SK-N-SH treated with all-trans-retinoic acid at 6 μM for 48 hours (cell line): Measurements from ENCODE around the gene HAUS6.

Experiments
- ATAC-seq: fragments of 200-7000 bp; cut with Tn5 transposase; 3 replicates; pipeline ENCODE4 v1.9.1; 2020; ENCODE audit warnings: mild to moderate bottlenecking, moderate library complexity
- BACH2 ChIP-seq: fragments of 250-450 bp; sonication (Bioruptor Pico); IDR thresholded peaks from 2 replicates; pipeline ENCODE4 v1.9.0; 2021; ENCODE audit warnings: mild to moderate bottlenecking, borderline replicate concordance
- CREB5 ChIP-seq: fragments of 250-450 bp; sonication (Bioruptor Pico); IDR thresholded peaks from 2 replicates; pipeline ENCODE4 v1.5.1; 2020; ENCODE audit warnings: low read depth, mild to moderate bottlenecking, moderate library complexity
- CSDC2 ChIP-seq: fragments of 250-450 bp; sonication (Bioruptor Pico); IDR thresholded peaks from 2 replicates; pipeline ENCODE4 v1.5.0; 2020; ENCODE audit warnings: mild to moderate bottlenecking, moderate library complexity
- CSRNP3 ChIP-seq: fragments of 250-450 bp; sonication (Bioruptor Pico); IDR thresholded peaks from 2 replicates; pipeline ENCODE4 v1.5.1; 2021; ENCODE audit warnings: mild to moderate bottlenecking, moderate library complexity
- ESRRG ChIP-seq: fragments of 250-450 bp; sonication (Bioruptor Pico); IDR thresholded peaks from 2 replicates; pipeline ENCODE4 v1.6.1; 2021; ENCODE audit warnings: mild to moderate bottlenecking
- GLIS3 ChIP-seq: fragments of 250-450 bp; sonication (Bioruptor Pico); IDR thresholded peaks from 2 replicates; pipeline ENCODE4 v1.5.0; 2020; ENCODE audit warnings: mild to moderate bottlenecking, moderate library complexity
- ISL1 ChIP-seq: fragments of 250-450 bp; sonication (Bioruptor Pico); IDR thresholded peaks from 2 replicates; pipeline ENCODE4 v2.1.2; 2022; ENCODE audit warnings: mild to moderate bottlenecking, moderate library complexity
- OSR1 ChIP-seq: fragments of 250-450 bp; sonication (Bioruptor Pico); IDR thresholded peaks from 2 replicates; pipeline ENCODE4 v1.8.0; 2022; ENCODE audit warnings: moderate library complexity, mild to moderate bottlenecking, inconsistent platforms
- POU6F1 ChIP-seq: fragments of 250-450 bp; sonication (Bioruptor Pico); IDR thresholded peaks from 2 replicates; pipeline ENCODE4 v1.8.0; 2021; ENCODE audit warnings: low read depth, mild to moderate bottlenecking, moderate library complexity, borderline replicate concordance
- PPARA ChIP-seq: fragments of 250-450 bp; sonication (Bioruptor Pico); IDR thresholded peaks from 2 replicates; pipeline ENCODE4 v1.5.0; 2020; ENCODE audit warnings: mild to moderate bottlenecking, borderline replicate concordance
- RARB ChIP-seq: fragments of 250-450 bp; sonication (Bioruptor Pico); IDR thresholded peaks from 2 replicates; pipeline ENCODE4 v1.8.0; 2021; ENCODE audit warnings: mild to moderate bottlenecking, moderate library complexity
- TCF4 ChIP-seq: fragments of 250-450 bp; sonication (Bioruptor Pico); IDR thresholded peaks from 2 replicates; pipeline ENCODE4 v1.8.0; 2021; ENCODE audit warnings: mild to moderate bottlenecking, moderate library complexity, borderline replicate concordance
- TOX ChIP-seq: fragments of 250-450 bp; sonication (Bioruptor Pico); IDR thresholded peaks from 2 replicates; pipeline ENCODE4 v1.8.0; 2021; ENCODE audit warnings: mild to moderate bottlenecking, moderate library complexity, borderline replicate concordance
- TSHZ2 ChIP-seq: fragments of 250-450 bp; sonication (Bioruptor Pico); IDR thresholded peaks from 2 replicates; pipeline ENCODE4 v1.5.0; 2020; ENCODE audit warnings: mild to moderate bottlenecking, moderate library complexity
- ZC3H10 ChIP-seq: fragments of 250-450 bp; sonication (Bioruptor Pico); IDR thresholded peaks from 2 replicates; pipeline ENCODE4 v1.5.1; 2021; ENCODE audit warnings: mild to moderate bottlenecking, moderate library complexity
- ZFP3 ChIP-seq: fragments of 250-450 bp; sonication (Bioruptor Pico); IDR thresholded peaks from 2 replicates; pipeline ENCODE4 v1.5.0; 2020; ENCODE audit warnings: mild to moderate bottlenecking, moderate library complexity
- ZFP30 ChIP-seq: fragments of 450-650 bp; formaldehyde crosslinking; IDR thresholded peaks from 2 replicates; pipeline ENCODE4 v1.5.0; 2022; ENCODE audit warnings: mild to moderate bottlenecking, moderate library complexity
- ZNF565 ChIP-seq: fragments of 450-650 bp; formaldehyde crosslinking; conservative IDR thresholded peaks from 2 replicates; pipeline ENCODE4 v1.5.0; 2020; ENCODE audit warnings: low read depth, mild to moderate bottlenecking, moderate library complexity
- ZNF70 ChIP-seq: fragments of 450-650 bp; formaldehyde crosslinking; IDR thresholded peaks from 2 replicates; pipeline ENCODE4 v1.5.0; 2020; ENCODE audit warnings: mild to moderate bottlenecking, moderate library complexity
- ZNF8 ChIP-seq: fragments of 450-650 bp; formaldehyde crosslinking; IDR thresholded peaks from 2 replicates; pipeline ENCODE4 v1.5.0; 2020; ENCODE audit warnings: mild to moderate bottlenecking, moderate library complexity

The HAUS6 gene

GRCh38 chr9:19050637-19051591 lies 51.8 kb downstream of the HAUS6 start:
- no peak for ATAC-seq
- no peak for TF ChIP-seq ZNF565 (CRISPR knock-in tag)
- no peak for TF ChIP-seq ZFP30 (CRISPR knock-in tag)
- no peak for TF ChIP-seq ZNF70 (CRISPR knock-in tag)
- TF ChIP-seq ZC3H10: no peak
- no peak for TF ChIP-seq CREB5 (CRISPR knock-in tag)
- TF ChIP-seq CSRNP3 (CRISPR knock-in tag): no peak
- no peak for TF ChIP-seq ZFP3 (CRISPR knock-in tag)
- TF ChIP-seq TCF4 (CRISPR knock-in tag): no peak
- no peak for TF ChIP-seq ISL1 (CRISPR knock-in tag)
- TF ChIP-seq, all 23 proteins: peak for 0

GRCh38 chr9:19049917-19050636 lies 52.6 kb downstream of the HAUS6 start:
- no peak for TF ChIP-seq BACH2 (CRISPR knock-in tag)
- TF ChIP-seq ZNF565 (CRISPR knock-in tag): no peak
- TF ChIP-seq ESRRG: no peak
- no peak for TF ChIP-seq GLIS3 (CRISPR knock-in tag)
- TF ChIP-seq POU6F1 (CRISPR knock-in tag): no peak
- no peak for TF ChIP-seq CSRNP3 (CRISPR knock-in tag)
- TF ChIP-seq ZNF70 (CRISPR knock-in tag): no peak
- TF ChIP-seq CSDC2: no peak
- TF ChIP-seq ZFP3 (CRISPR knock-in tag): no peak
- TF ChIP-seq TSHZ2: no peak
- TF ChIP-seq RARB (CRISPR knock-in tag): no peak
- no peak for TF ChIP-seq CREB5 (CRISPR knock-in tag)
- TF ChIP-seq ZNF8: no peak
- no peak for TF ChIP-seq PPARA (CRISPR knock-in tag)
- TF ChIP-seq OSR1 (CRISPR knock-in tag): no peak
- TF ChIP-seq ISL1 (CRISPR knock-in tag): no peak
- TF ChIP-seq TOX (CRISPR knock-in tag): no peak
- peak; percentile 18 for ATAC-seq
